Raji (cell line): ENCODE measurements around the gene CTSH.

Experiments
- POLR2A ChIP-seq: IDR thresholded peaks from 2 replicates; pipeline ENCODE4 v1.6.1; 2011; ENCODE audit warnings: low read depth, low read length, control low read depth; ENCODE audit not compliant: insufficient read depth

The CTSH gene

DNA sequence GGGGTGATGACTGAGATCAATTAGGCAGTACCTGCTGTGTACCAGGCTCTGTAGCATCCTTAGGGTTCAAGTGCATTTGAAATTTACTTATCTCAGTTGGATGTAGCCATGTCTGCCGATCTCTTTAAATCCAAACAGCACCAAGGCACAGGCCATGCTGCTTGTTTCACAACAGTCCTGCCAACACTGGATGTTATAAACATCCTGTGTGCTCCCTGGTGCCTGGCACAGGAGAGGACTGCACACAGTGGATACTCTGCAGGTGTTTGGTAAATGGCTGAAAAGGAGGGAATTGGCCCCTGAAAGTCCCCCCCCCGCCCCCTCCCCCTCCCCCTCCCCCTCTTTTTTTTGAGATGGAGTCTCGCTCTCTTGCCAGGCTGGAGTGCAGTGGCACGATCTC, 27.0 kb downstream of the CTSH start:
- TF ChIP-seq POLR2A = no peak

DNA sequence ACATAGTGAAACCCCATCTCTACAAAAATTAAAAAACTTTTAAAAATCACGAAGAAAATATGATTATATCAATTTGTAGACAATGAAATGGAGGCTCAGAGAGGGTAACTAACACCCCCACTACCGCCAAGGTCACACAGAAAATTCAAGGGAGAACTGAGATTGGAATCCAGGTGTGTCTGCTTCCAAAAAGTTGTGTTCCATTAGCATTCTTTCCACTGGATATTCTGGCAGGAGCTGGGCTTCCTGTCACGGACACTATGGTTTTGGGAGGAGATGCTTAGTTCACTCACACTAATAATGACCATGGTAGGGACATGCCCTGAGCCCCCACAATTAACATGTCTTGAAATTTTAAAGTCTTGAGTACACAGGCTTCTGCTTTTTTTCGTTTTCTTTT, 28.8 kb downstream of the CTSH start:
- TF ChIP-seq POLR2A = no peak

DNA sequence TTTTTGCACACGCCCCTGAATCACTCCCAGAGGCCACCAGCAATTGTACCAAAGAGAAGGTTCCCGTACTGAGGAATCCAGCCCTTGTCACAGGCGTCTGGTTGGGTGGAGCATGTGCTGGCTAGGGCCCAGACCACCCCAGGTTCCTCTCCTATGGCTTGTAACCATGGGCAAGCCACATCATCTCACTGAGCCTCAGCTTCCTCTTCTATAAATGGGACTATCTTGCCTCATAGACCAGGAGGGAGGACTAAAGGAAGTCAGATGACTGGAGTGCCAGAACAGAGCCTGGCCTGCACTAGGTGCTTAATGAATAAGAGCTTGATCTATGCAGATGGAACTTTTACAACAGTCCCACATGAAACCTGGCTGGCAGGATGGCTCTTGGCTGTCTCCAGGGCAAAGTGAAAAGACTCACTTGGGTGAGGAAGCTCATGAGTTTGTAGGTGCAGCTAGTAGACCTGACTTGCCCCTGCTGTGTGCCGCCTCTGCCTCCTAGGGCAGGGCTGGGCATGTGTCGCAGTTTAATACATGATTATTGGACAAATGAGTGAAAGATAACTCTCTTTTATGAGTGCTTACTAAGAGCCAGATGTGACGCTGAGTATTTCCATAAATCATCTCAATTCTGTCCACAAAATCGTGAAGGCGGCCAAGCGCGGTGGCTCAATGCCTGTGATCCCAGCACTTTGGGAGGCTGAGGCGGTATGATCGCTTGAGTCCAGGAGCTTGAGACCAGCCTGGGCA, 29.3 kb downstream of the CTSH start:
- no peak for TF ChIP-seq POLR2A

DNA sequence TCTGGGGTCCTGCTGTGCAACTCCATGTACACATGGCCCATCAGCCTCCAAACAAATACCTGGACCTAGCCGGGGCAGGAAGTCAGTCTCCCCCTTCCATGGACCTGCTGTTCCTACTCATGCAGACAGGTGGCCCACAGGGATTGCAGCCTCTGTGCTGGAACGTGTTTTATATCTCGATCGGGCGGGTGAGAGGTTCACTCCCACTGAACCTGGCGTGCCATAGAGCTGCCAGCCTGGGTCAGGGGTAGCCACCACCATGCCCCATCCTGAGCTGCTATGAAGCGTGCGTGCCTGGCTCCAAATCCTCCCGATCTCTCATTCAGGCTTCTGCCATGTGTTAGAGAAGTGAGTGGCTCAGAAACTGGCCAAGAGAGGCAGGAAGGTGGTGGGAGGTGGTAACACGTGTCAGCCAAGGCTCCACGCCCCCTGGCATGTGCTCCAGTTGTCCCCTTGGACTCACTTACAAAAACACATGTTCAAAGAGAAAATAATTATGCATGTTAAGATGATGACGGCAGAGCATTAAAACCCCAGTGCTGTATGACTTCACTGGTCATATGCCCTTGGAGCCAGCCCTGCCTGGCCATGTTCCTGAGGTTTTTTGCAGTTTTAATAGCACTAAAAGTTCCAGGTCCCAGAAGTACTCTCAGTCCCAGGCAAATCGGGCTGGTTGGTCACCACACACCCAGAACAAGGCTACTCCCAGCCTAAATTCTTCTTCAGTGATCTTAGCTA, 30.6 kb downstream of the CTSH start:
- TF ChIP-seq POLR2A = no peak

DNA sequence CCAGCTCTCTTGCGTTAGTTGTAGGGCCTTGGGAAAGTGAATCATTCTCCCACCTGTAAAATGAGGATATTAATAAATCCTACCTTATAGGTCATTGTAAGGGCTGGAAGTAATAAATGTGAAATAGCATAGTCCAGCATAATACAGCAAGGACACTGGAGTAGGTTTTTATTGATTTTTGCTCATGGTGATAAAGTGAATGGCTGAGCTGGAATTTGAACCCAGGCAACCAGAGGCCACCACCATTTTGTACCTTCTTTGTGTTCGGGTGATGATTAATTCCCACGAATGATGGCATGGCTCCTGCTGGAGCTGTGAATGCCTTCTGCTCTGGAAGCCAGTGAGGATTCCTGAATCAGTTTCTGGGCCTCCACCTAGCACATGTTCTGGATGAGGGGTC, 31.8 kb downstream of the CTSH start:
- TF ChIP-seq POLR2A = no peak

DNA sequence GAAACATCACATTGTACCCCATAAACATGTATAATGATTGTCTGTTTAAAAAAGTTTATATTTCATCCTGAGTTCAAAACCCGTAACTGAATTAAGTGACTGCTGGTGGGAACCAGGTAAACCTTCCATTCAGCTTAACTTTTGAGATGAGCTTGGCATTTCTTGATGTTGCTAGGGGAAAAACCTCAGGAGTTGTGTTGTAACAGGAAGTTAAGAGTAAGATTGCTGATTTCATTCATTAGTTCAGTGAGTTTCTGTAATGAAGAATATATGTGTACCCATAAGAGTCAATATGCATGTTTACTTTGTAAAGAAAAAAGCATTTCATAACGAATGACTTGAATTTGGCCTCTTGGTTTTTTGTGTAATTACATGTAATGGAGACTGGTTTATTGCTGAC, 32.5 kb downstream of the CTSH start:
- TF ChIP-seq POLR2A = no peak

DNA sequence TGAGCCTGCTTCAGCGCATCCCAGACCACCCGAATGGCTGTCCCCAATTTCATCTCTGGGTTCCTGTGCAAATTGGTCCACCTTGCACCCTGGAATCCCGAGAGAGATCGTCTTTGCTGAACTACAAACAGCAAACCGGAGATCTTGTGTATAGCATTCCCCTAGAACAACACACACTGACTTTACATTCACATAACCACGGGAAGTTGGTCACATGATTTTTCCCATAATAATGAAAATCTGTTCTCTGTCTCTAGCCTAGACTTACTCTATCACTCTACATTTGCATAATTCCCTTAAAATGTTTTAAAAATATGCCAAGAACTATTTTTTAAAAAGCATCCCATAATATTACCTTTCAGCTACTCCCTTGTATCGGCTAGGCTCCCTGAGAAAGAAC, 34.6 kb downstream of the CTSH start:
- no peak for TF ChIP-seq POLR2A

DNA sequence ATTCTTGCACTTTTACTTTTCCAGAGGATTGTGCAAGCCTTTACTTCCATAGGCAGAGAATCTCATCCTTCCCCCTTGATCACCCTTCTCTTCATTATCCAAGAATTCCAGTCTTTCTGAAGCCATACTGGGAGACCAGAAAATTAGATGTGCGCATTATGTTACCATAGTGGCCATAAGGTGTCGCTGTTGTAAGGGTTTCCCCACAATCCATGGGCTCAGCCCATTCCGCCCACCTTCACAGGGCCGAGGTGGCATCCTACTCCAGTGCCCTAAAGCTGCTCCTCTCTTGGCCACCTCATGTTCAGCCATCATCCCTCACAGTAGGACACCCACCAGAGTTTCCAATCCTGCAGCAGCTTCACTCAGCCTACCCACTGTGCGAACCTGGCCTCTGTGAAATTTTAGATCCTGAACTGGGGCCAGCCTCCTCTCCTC, 35.0 kb downstream of the CTSH start:
- no peak for TF ChIP-seq POLR2A

DNA sequence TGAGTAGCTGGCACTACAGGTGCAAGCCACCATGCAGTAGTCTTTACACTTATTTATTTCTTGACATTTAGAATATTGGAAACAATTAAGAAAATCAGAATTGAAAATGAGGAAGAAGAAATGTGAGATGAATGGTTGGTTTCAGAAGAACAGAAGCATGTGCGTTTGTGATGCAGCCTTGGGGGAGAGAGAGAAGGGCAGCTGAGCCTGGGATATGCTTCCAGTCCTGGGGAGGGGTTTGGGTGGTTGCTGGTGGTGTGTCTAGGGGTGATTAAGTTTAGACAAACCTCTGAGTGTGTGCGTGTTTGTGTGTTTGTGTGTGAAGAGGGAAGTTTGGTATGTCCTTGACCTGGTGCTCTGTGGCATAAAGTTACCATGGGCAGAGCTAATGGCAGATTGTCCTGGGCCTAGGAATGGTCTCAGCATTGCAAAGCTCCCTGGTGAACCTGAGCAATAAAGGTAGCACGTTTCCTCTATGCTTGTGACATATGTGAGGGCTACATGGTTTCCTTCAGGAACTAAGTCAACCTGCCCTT, 35.6 kb downstream of the CTSH start:
- no peak for TF ChIP-seq POLR2A

DNA sequence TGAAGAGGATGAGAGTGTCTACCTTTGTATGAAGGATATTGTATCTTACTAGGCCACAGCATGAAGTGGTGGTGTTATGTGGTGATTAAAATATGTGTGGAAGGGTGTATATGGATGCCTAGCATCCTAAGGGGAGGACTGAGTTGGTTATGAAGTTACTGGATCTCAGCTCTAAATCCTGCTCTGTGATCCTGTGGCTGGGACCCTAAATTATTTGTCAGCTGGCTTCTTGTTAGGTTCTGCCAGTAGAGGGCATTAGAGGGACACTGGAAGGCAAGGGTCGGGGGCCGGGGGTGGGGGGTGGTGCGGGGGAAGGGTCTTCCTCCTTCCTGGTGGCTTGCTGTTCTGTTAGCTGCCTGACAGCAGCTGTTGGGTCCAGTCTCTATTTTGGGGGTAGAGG, 37.3 kb downstream of the CTSH start:
- TF ChIP-seq POLR2A = no peak

DNA sequence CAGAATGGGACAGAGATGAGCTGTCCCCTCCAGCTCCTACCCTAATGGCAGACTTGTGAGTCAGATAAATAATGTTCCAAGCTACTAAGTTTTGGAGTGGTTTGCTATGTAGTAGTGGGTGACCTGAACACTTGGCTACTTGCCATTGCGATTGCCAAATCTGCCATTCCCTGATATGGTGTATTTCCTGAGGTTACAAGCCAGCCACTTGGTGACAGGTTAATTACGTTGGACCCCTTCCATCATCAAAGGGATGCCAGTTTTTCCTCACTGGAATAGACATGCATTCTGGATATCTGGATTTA, 38.6 kb downstream of the CTSH start:
- TF ChIP-seq POLR2A = no peak

DNA sequence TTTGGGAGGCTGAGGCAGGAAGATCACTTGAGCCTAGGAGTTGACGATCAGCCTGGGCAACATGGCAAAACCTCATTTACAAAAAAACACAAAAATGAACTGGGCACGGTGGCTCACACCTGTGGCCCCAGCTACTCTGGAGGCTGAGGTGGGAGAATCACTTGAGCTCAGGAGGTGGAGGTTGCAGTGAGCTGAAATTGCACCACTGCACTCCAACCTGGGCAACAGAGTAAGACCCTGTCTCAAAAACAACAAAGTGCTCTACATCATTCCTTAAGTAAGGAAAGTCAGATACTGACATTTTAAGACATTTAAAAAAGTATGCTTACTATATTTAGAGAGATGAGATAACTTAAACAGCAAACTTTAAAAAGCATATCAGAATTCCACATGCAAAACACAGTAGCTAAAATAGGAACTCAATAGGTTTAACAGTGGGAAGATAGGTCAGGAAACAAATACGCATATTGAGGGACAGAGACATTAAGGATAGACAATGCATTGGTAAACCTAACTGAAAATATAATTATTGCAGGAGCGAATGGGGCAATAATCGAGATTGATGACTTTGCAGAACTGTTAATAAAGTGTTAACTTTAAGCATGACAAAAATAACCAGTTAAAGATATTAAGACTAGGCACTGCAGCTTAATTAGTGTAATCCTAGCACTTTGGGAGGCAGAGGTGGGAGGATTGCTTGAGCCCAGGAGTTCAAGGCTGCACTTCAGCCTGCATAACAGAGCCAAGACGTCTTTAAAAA, 40.1 kb downstream of the CTSH start:
- no peak for TF ChIP-seq POLR2A

DNA sequence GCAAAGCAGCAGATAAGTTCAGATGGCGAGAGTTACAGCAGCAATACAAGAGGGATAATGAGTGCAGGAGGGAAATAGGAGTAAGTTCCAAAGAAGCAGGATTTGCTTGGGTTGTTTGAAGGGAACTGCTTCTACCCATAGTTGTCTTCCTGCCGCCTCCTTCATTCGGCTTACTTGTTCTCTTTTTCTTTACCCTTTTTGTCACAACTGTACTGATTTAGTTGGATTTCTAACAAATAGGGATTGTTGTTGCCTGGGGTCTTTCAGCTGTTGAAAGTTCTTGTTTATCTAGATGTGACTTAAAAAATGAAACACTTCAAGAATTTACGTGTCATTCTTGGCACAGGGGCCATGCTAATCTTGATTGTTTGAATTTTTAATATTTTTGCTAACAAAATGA, 46.3 kb downstream of the CTSH start:
- TF ChIP-seq POLR2A = no peak

DNA sequence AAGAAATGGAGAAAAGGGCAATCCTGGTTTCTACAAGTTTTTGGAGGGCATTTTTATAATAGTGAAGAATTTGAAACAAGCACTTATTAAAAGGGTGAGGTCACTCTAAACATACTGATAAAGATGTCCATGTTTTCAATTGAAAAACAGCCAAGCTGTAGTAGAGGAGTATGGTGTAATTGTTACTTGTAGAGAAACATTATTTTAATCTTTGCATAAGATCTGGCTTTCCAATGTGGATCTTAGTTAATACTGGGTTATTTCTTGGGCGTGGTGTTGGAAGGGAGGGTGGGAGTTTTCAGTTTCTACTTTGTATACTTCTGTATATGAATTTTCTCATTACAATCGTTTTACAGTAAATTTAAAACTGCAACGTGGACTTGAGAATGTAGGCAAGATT, 49.4 kb downstream of the CTSH start:
- TF ChIP-seq POLR2A = no peak

DNA sequence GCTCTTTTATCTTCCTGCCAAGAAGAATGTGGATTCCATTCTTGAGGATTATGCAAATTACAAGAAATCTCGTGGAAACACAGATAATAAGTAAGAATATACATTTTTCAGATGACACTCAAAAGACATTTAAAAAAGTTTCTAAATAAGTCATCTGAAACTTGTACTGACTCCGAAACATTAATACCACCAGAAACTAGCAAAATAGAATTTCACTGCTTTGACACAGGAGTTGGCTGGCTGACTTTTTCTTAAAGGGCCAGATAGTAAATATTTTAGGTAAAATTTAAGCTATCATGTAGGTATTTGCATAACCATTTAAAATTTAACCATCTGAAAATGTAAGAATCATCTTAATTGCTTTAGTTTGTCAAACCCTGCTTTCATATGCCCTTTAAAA, 51.3 kb downstream of the CTSH start:
- no peak for TF ChIP-seq POLR2A

DNA sequence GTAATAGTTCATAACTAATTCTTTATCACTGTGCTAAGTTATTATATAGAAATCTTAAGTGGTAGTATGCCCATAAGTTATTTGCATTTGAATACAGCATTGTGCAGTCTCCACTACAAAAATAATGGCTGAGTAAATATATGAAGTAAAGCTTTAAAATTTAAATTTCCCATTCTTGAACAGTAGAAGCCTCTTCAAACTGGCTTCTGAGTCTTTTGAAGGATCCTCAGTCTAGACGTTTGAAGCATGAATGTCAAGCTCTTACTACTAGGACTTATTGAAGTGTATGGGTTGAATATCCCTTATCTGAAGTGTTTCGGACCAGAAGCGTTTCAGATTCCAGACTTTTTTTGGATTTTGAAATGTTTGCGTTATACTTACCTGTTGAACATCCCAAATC, 55.8 kb downstream of the CTSH start:
- no peak for TF ChIP-seq POLR2A
